ENCODE data around the gene MYBPC1.
A peak's percentile ranks its signal among the peaks of the same experiment; 100 is the strongest.

MYBPC1 gene

GRCh38 chr12:101722392-101722791 lies 127.6 kb downstream of the MYBPC1 start:
- no peak overlapping the region for H3K4me3 ChIP-seq (ENCODE audit: low read depth, low read length)
- ChIA-PET POLR2A (no interaction called here), CTCF (interaction anchor here (0.6 kb wide), 2 partner anchors 32 to 107 kb away, joined by 4 read pairs; no protein-coding TSS in a partner anchor)
- TF ChIP-seq ELK4 (IDR thresholded peaks at IDR 0.05; ENCODE audit: borderline replicate concordance, low read depth, low read length) (no peak), ZBTB7A (tag by site-specific recombination; IDR thresholded peaks at IDR 0.05; ENCODE audit: low read depth) (no peak), ZNF133 (tag by site-specific recombination; IDR thresholded peaks at IDR 0.05) (no peak), REST (tag by site-specific recombination; IDR thresholded peaks at IDR 0.05) (no peak), ZNF354C (tag by site-specific recombination; IDR thresholded peaks at IDR 0.05; ENCODE audit: borderline replicate concordance, low read depth) (no peak), EGR2 (tag by site-specific recombination; IDR thresholded peaks at IDR 0.05; ENCODE audit: low read depth) (no peak), PRDM4 (tag by site-specific recombination; IDR thresholded peaks at IDR 0.05) (no peak), HOXD13 (CRISPR knock-in tag; IDR thresholded peaks at IDR 0.05; ENCODE audit: borderline replicate concordance) (no peak), ZNF645 (tag by site-specific recombination; IDR thresholded peaks at IDR 0.05) (no peak), ZNF549 (tag by site-specific recombination; IDR thresholded peaks at IDR 0.05) (no peak)
- no peaks in the 10 kb centered on the region for H3K4me1 ChIP-seq (ENCODE audit: control insufficient read depth, insufficient read depth, low read length)
- no peaks in the 10 kb centered on the region for H3K9me3 ChIP-seq (ENCODE audit: control insufficient read depth, insufficient read depth, low read depth, low read length)
- H3K36me3 ChIP-seq (ENCODE audit: control insufficient read depth in 2 of 2, insufficient read depth in 1 of 2, low read length in 2 of 2), result peaks cover 40 to 44% of the 10 kb centered on the region in 2 experiments
- no peak overlapping the region for H3K27ac ChIP-seq (ENCODE audit: extremely low read depth, low read depth, low read length)

GRCh38 chr12:101727098-101727497 lies 132.3 kb downstream of the MYBPC1 start:
- TF ChIP-seq ZNF580 (tag by site-specific recombination; IDR thresholded peaks at IDR 0.05) (no peak), ZSCAN4 (tag by site-specific recombination; IDR thresholded peaks at IDR 0.05) (no peak), OSR2 (tag by site-specific recombination; IDR thresholded peaks at IDR 0.05) (no peak), ZNF302 (tag by site-specific recombination; IDR thresholded peaks at IDR 0.05; ENCODE audit: low read depth) (no peak), ZNF23 (tag by site-specific recombination; IDR thresholded peaks at IDR 0.05; ENCODE audit: borderline replicate concordance) (no peak), ZNF433 (tag by site-specific recombination; IDR thresholded peaks at IDR 0.05; ENCODE audit: low read depth) (no peak), PRDM1 (tag by site-specific recombination; IDR thresholded peaks at IDR 0.05) (peak; percentile 64)
- Histone ChIP-seq H3K36me3 (ENCODE audit: control insufficient read depth in 2 of 2, insufficient read depth in 1 of 2, low read length in 2 of 2) (peaks cover 30 to 52% of the 10 kb centered on the region in 2 experiments), H3K4me1 (ENCODE audit: control insufficient read depth, insufficient read depth, low read length) (no peaks in the 10 kb centered on the region), H3K27ac (ENCODE audit: extremely low read depth, low read depth, low read length) (no peak overlapping the region), H3K9me3 (ENCODE audit: control insufficient read depth, insufficient read depth, low read depth, low read length) (no peaks in the 10 kb centered on the region), H3K4me3 (ENCODE audit: low read depth, low read length) (no peak overlapping the region)
- ChIA-PET CTCF (no interaction called here), POLR2A (no interaction called here)

All from HEK293 (cell line).